Stomach (tissue), 4 donors: ENCODE measurements around the gene SPACA7.

Experiments used
- CTCF ChIP-seq, 7 experiments: fragments of 450-650 bp in 4 of 7; fragments of 200-600 bp in 3 of 7; sonication (generic) in 3 of 7; IDR thresholded peaks; one replicate each; pipeline ENCODE4 v1.5.1; 2016 to 2019; ENCODE audit warnings: antibody characterized with exemption in 7 of 7, control low read depth in 2 of 7, mild to moderate bottlenecking in 1 of 7
- POLR2A ChIP-seq, 4 donors: fragments of 450-650 bp; IDR thresholded peaks; one replicate each; pipeline ENCODE4 v1.6.1; 2016; ENCODE audit warnings: antibody characterized with exemption in 4 of 4, control low read depth in 2 of 4, mild to moderate bottlenecking in 1 of 4, moderate library complexity in 1 of 4

GRCh38 chr13:112447306-112447705, 71.2 kb downstream of the SPACA7 start:
- TF ChIP-seq CTCF (IDR thresholded peaks at IDR 0.05) = no peak
- TF ChIP-seq POLR2A (IDR thresholded peaks at IDR 0.05) = no peak
